22Rv1 (cell line): ENCODE results near the gene INSIG2.

Experiments used
- ZFX ChIP-seq: fragments of 450-650 bp; IDR thresholded peaks from 2 replicates; pipeline ENCODE4 v1.6.1; 2017; ENCODE audit warnings: antibody characterized with exemption, borderline replicate concordance
- TF ChIP-seq, protein P1 (sequence below): fragments of 450-650 bp; IDR thresholded peaks from 2 replicates; pipeline ENCODE4 v1.5.1; 2017; ENCODE audit warnings: mild to moderate bottlenecking

DNA sequence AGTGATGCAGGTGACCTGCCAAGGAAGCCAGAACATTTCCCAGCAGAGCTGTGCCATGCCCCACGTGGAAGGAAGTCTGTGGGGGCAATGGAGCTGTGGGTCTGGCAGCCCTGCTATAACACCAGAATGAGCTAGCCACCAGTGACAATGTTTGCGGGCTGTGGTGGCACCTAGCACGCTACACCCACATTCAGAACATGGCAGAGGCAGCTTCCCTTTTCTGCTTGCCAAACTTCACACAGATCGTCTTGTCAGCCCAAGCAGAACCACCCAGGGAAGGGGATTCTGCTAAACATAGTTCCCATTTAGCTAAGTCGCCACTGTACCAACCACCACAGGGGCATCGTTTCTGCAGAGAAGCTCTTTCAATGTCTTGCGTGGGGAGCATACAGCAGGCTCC is 47.4 kb upstream of the INSIG2 start:
- TF ChIP-seq, protein P1, sequence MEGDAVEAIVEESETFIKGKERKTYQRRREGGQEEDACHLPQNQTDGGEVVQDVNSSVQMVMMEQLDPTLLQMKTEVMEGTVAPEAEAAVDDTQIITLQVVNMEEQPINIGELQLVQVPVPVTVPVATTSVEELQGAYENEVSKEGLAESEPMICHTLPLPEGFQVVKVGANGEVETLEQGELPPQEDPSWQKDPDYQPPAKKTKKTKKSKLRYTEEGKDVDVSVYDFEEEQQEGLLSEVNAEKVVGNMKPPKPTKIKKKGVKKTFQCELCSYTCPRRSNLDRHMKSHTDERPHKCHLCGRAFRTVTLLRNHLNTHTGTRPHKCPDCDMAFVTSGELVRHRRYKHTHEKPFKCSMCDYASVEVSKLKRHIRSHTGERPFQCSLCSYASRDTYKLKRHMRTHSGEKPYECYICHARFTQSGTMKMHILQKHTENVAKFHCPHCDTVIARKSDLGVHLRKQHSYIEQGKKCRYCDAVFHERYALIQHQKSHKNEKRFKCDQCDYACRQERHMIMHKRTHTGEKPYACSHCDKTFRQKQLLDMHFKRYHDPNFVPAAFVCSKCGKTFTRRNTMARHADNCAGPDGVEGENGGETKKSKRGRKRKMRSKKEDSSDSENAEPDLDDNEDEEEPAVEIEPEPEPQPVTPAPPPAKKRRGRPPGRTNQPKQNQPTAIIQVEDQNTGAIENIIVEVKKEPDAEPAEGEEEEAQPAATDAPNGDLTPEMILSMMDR = no peak
- TF ChIP-seq ZFX = no peak
